ENCODE measurements around the gene PRLHR. TPM values are rescaled to one million over a fixed set of nuclear protein-coding genes. Genes with fewer than 3 reads are reported as not detected.

PRLHR gene
- total and polyA plus RNA-seq, 10 of the 15 experiments (the other 5 are each of a cell fraction or from before 2014, with no cell fraction given) = not detected

DNA sequence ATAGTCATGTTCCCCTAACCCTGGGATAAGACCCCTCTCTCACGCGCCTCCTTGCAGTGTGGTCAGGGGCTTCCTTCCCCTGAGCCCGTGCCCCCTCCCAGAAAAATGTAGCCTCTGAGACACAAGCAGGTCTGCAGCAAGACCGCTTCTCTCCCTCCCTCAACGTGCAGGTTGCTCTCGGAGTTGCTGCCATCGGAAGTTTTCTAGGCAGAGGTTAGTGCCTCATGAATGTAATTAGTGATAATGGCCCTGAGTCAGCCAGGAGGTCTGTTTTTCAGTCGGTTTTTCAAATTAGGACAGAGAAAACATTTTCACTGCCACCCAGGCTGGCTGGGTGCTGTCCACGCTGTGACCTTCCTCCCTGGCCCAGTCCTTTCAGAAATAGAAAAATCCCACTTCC, 43.2 kb upstream of the PRLHR start (continued):
- TF ChIP-seq, protein P1, sequence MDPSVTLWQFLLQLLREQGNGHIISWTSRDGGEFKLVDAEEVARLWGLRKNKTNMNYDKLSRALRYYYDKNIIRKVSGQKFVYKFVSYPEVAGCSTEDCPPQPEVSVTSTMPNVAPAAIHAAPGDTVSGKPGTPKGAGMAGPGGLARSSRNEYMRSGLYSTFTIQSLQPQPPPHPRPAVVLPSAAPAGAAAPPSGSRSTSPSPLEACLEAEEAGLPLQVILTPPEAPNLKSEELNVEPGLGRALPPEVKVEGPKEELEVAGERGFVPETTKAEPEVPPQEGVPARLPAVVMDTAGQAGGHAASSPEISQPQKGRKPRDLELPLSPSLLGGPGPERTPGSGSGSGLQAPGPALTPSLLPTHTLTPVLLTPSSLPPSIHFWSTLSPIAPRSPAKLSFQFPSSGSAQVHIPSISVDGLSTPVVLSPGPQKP (IDR thresholded peaks at IDR 0.05; ENCODE audit: low read depth, low read length) = no peak

DNA sequence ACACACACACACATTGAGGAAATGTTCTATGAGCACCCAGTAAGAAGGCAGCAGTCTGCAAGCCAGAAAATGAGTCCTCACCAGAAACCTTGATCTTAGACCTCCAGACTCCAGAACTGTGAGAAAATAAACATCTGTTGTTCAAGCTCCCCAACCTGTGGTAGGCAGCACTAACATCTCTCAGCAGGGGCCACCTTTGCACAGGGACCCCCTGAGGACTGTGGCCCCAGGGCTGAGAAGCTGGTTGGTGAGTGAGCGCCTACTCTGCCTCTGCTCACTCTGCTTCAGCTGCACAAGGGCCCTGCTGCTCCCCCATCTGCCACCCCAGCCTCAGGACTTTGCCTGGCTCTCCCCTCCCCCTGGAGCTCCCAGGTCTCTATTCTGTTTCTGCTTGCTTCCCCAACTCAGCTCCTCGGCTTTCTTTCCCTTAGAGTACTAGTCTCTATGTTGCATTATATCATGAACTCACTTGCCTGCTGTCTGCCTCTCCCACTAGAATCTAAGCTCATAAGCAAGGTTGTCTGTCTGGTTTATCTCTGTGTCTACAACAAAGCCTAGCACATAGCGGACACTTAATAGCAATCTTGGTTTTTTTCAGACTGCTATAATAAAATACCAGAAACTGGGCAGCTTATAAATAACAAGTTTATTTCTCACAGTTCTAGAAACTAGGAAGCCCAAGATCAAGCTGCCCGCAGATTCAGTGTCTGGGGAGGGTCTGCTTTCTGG, 40.4 kb upstream of the PRLHR start:
- DNase-seq (ENCODE audit: low read depth, low spot score) (no peak), ATAC-seq (no peak), FAIRE-seq (no peak)
- Histone ChIP-seq H3K4me1 (ENCODE audit: control insufficient read depth, insufficient read depth, low read length) (no peaks in the 10 kb centered on the region), H3K27ac (ENCODE audit: control insufficient read depth, insufficient read depth) (no peak overlapping the region), H3K79me2 (ENCODE audit: control insufficient read depth, insufficient read depth, low read length) (no peaks in the 10 kb centered on the region), H3K27me3 (replicated peaks in 1 of 2; ENCODE audit: control insufficient read depth in 2 of 2, insufficient read depth in 2 of 2, low read length in 1 of 2) (no peaks in the 10 kb centered on the region), H3K4me3 (no peak overlapping the region), H2AFZ (ENCODE audit: control insufficient read depth, low read depth, low read length) (no peak overlapping the region), H3K36me3 (ENCODE audit: control insufficient read depth in 2 of 2, insufficient read depth in 2 of 2, low read length in 1 of 2) (no peaks in the 10 kb centered on the region), H3K9ac (ENCODE audit: control insufficient read depth, insufficient read depth, low read length) (no peak overlapping the region), H4K20me1 (ENCODE audit: control insufficient read depth, insufficient read depth) (no peaks in the 10 kb centered on the region; the same call in 1 of the 2 replicates), H3K9me3 (replicated peaks; ENCODE audit: control insufficient read depth, insufficient read depth, low read length) (no peaks in the 10 kb centered on the region; the same call in 2 of the 3 replicates), H3K4me2 (ENCODE audit: control insufficient read depth, insufficient read depth) (no peak overlapping the region)
- ChIA-PET RAD21 (ENCODE audit: unreplicated experiment) (no interaction called here), SMC1A (ENCODE audit: uncharacterized antibody, unreplicated experiment) (no interaction called here), CTCF (interaction anchor here (1.1 kb wide), 1 partner anchor 8 kb away, joined by 3 read pairs; no protein-coding TSS in a partner anchor), POLR2A (no interaction called here)
- no TSS peak for BruUV-seq (replicated peaks)
- intact Hi-C loops (cut with micrococcal nuclease; ENCODE audit: unreplicated experiment) (no loop called here), in situ Hi-C loops (cut with MboI) (no loop called here)
- 9% methylated on average over 4 of the region's 4 CpGs for WGBS (ENCODE audit: insufficient coverage, insufficient replicate concordance, low lambda C conversion rate, missing lambda C conversion rate)
- TF ChIP-seq POLR2A (IDR thresholded peaks at IDR 0.05; ENCODE audit: low read depth, low read length) = no peak
- TF ChIP-seq HDGF (IDR thresholded peaks at IDR 0.05) = no peak
- TF ChIP-seq BRCA1 (IDR thresholded peaks at IDR 0.05; ENCODE audit: low read depth, low read length) = no peak
- TF ChIP-seq, protein P2, sequence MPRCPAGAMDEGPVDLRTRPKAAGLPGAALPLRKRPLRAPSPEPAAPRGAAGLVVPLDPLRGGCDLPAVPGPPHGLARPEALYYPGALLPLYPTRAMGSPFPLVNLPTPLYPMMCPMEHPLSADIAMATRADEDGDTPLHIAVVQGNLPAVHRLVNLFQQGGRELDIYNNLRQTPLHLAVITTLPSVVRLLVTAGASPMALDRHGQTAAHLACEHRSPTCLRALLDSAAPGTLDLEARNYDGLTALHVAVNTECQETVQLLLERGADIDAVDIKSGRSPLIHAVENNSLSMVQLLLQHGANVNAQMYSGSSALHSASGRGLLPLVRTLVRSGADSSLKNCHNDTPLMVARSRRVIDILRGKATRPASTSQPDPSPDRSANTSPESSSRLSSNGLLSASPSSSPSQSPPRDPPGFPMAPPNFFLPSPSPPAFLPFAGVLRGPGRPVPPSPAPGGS (IDR thresholded peaks at IDR 0.05; ENCODE audit: borderline replicate concordance, insufficient read depth, low read depth, low read length, poor library complexity, severe bottlenecking) = no peak
- TF ChIP-seq NR2F1 (conservative IDR thresholded peaks at IDR 0.05) = no peak
- no peak for TF ChIP-seq NRF1 (conservative IDR thresholded peaks at IDR 0.05; ENCODE audit: low read depth, low read length)
- TF ChIP-seq, protein P3, sequence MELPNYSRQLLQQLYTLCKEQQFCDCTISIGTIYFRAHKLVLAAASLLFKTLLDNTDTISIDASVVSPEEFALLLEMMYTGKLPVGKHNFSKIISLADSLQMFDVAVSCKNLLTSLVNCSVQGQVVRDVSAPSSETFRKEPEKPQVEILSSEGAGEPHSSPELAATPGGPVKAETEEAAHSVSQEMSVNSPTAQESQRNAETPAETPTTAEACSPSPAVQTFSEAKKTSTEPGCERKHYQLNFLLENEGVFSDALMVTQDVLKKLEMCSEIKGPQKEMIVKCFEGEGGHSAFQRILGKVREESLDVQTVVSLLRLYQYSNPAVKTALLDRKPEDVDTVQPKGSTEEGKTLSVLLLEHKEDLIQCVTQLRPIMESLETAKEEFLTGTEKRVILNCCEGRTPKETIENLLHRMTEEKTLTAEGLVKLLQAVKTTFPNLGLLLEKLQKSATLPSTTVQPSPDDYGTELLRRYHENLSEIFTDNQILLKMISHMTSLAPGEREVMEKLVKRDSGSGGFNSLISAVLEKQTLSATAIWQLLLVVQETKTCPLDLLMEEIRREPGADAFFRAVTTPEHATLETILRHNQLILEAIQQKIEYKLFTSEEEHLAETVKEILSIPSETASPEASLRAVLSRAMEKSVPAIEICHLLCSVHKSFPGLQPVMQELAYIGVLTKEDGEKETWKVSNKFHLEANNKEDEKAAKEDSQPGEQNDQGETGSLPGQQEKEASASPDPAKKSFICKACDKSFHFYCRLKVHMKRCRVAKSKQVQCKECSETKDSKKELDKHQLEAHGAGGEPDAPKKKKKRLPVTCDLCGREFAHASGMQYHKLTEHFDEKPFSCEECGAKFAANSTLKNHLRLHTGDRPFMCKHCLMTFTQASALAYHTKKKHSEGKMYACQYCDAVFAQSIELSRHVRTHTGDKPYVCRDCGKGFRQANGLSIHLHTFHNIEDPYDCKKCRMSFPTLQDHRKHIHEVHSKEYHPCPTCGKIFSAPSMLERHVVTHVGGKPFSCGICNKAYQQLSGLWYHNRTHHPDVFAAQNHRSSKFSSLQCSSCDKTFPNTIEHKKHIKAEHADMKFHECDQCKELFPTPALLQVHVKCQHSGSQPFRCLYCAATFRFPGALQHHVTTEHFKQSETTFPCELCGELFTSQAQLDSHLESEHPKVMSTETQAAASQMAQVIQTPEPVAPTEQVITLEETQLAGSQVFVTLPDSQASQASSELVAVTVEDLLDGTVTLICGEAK (IDR thresholded peaks at IDR 0.05; ENCODE audit: borderline replicate concordance) = no peak
- TF ChIP-seq, protein P4, sequence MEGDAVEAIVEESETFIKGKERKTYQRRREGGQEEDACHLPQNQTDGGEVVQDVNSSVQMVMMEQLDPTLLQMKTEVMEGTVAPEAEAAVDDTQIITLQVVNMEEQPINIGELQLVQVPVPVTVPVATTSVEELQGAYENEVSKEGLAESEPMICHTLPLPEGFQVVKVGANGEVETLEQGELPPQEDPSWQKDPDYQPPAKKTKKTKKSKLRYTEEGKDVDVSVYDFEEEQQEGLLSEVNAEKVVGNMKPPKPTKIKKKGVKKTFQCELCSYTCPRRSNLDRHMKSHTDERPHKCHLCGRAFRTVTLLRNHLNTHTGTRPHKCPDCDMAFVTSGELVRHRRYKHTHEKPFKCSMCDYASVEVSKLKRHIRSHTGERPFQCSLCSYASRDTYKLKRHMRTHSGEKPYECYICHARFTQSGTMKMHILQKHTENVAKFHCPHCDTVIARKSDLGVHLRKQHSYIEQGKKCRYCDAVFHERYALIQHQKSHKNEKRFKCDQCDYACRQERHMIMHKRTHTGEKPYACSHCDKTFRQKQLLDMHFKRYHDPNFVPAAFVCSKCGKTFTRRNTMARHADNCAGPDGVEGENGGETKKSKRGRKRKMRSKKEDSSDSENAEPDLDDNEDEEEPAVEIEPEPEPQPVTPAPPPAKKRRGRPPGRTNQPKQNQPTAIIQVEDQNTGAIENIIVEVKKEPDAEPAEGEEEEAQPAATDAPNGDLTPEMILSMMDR (IDR thresholded peaks at IDR 0.05 in 2 of 3, conservative IDR thresholded peaks at IDR 0.05 in 1 of 3; ENCODE audit: control insufficient read depth in 2 of 3, extremely low read depth in 1 of 3, insufficient read depth in 1 of 3, low read depth in 3 of 3, low read length in 3 of 3) = no peak
